Mammary epithelial cell (primary cell): ENCODE data around the gene UNC5A.

ENCODE experiments used
- CTCF ChIP-seq, 2 donors: IDR thresholded peaks in 1 of 2; conservative IDR thresholded peaks in 1 of 2; 2 replicates each; pipeline ENCODE4 v1.5.1; 2011 to 2012; ENCODE audit warnings: inconsistent platforms in 2 of 2, low read length in 2 of 2, mild to moderate bottlenecking in 2 of 2, control low read depth in 1 of 2, low read depth in 1 of 2; ENCODE audit not compliant: insufficient read depth in 1 of 2; ENCODE audit errors: extremely low read depth in 1 of 2
- EZH2 ChIP-seq: IDR thresholded peaks from 2 replicates; pipeline ENCODE4 v1.6.1; 2012; ENCODE audit warnings: low read length, inconsistent platforms, borderline replicate concordance

- TF ChIP-seq CTCF (conservative IDR thresholded peaks at IDR 0.05 in 1 of 2, IDR thresholded peaks at IDR 0.05 in 1 of 2; ENCODE audit: extremely low read depth in 1 of 2, insufficient read depth in 1 of 2, low read depth in 1 of 2, low read length in 2 of 2) (no peak), EZH2 (no peak)
Observed at GRCh38 chr5:176784218-176785165, 25.9 kb upstream of the UNC5A start.
